ENCODE data around the gene MYH11.
"Not testable (repeated sequence)": the region's sequence is repeated elsewhere in the genome, so short reads cannot be mapped to it uniquely, and the experiment has no call there.

MYH11 gene

DNA sequence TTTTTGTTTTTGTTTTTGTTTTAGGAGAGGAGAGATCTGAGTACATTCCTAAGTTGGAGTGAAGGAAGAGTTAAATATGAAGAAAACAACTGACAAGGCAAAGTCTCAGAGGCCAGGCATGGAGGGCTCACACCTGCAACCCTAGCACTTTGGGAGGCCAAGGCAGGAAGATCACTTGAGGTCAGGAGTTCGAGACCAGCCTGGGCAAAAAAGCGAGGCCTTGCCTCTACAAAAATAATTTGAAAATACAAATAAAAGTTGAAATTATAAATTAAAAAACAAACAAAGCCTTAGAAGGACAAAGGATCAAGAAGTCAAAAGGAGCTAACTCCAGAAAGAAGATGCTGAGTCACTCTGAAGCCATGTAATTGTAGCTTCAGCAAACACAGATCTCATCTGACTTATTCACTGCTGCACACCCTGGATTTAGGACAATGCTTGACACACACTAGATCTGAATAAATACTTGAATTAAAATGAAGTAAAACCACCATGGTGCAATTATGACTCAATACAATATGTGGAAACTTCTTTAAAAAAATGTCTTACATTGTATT is 22.5 kb upstream of the MYH11 start:
- in situ Hi-C loops (cut with MboI; ENCODE audit: low sequenced_read_pairs): no loop called here

- in situ Hi-C loops (cut with MboI; ENCODE audit: low sequenced_read_pairs): no loop called here
Measured at GRCh38 chr16:15876503-15876902, 19.7 kb upstream of the MYH11 start.

GRCh38 chr16:15874745-15875314 is 18.0 kb upstream of the MYH11 start:
- in situ Hi-C loops (cut with MboI; ENCODE audit: low sequenced_read_pairs): no loop called here

- in situ Hi-C loops (cut with MboI; ENCODE audit: low sequenced_read_pairs): no loop called here
Measured at GRCh38 chr16:15873737-15874136, 16.9 kb upstream of the MYH11 start.

GRCh38 chr16:15873301-15873700 is 16.5 kb upstream of the MYH11 start:
- in situ Hi-C loops (cut with MboI; ENCODE audit: low sequenced_read_pairs): no loop called here

GRCh38 chr16:15870011-15870410 is 13.2 kb upstream of the MYH11 start:
- in situ Hi-C loops (cut with MboI; ENCODE audit: low sequenced_read_pairs): no loop called here

DNA sequence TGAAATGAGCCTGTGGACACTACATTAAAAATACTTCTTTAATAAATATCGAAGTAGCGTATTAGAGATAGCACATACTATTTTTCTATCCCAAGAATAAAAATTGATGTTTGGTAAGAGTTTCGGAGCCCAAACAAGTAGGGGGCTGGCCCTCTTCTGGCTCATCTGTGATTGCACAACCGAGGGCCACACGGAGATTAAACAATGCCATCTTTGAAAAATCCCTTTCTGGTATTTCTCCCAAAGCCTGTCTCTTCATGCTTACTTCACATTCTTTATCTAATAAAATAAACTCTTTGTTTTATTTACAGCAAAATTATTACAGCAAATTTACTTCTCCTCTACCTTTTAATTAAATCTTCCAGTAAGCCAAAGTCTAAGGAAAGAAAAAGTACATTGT is 9.6 kb upstream of the MYH11 start:
- in situ Hi-C loops (cut with MboI; ENCODE audit: low sequenced_read_pairs): no loop called here

- in situ Hi-C loops (cut with MboI; ENCODE audit: low sequenced_read_pairs): no loop called here
Measured at GRCh38 chr16:15865742-15866141, 8.9 kb upstream of the MYH11 start.

GRCh38 chr16:15864939-15865338 is 8.1 kb upstream of the MYH11 start:
- in situ Hi-C loops (cut with MboI; ENCODE audit: low sequenced_read_pairs): no loop called here

DNA sequence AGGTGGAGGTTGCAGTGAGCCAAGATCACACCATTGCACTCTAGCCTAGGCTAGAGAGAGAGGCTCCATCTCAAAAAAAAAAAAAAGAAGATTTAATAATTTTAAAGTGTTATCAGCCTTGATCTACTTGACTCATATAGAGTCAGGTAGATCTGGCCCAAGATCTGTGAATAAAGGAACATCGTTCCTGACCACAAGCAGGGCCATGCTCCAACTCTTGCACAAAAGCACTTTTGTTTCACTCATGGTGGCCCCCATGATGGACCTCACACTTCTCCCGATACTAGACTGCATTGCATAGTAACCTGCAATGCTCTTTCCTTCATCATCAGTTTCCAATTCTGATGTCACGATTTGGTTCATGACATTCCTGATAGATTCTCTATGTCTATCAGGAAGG is 5.2 kb upstream of the MYH11 start:
- in situ Hi-C loops (cut with MboI; ENCODE audit: low sequenced_read_pairs): no loop called here

- in situ Hi-C loops (cut with MboI; ENCODE audit: low sequenced_read_pairs): no loop called here
Measured at GRCh38 chr16:15858921-15859668, 2.3 kb upstream of the MYH11 start.

GRCh38 chr16:15857724-15858560 is 1.1 kb upstream of the MYH11 start:
- in situ Hi-C loops (cut with MboI; ENCODE audit: low sequenced_read_pairs): no loop called here

DNA sequence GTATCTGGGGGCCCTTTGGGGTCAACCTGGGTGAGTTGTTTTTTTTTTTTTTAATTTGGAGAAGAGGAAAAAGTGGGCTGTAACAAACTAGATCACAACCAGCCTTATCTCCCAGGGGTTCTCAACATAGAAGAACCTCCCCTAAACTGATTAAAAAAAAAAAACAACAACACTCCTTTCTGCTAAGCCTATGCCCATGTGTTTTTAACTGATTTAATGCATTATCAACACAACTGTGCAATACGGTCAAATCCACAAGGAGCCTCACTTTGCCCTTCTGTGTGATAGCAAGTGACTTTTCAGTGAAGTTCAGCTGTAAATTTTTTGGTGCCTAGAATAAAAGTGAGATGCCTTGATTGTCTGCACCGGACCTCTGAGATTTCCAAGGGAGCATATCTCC is 646 bp downstream of the MYH11 start:
- in situ Hi-C loops (cut with MboI; ENCODE audit: low sequenced_read_pairs): no loop called here

- in situ Hi-C loops (cut with MboI; ENCODE audit: low sequenced_read_pairs): no loop called here
Measured at GRCh38 chr16:15855704-15856003, 1.2 kb downstream of the MYH11 start.

DNA sequence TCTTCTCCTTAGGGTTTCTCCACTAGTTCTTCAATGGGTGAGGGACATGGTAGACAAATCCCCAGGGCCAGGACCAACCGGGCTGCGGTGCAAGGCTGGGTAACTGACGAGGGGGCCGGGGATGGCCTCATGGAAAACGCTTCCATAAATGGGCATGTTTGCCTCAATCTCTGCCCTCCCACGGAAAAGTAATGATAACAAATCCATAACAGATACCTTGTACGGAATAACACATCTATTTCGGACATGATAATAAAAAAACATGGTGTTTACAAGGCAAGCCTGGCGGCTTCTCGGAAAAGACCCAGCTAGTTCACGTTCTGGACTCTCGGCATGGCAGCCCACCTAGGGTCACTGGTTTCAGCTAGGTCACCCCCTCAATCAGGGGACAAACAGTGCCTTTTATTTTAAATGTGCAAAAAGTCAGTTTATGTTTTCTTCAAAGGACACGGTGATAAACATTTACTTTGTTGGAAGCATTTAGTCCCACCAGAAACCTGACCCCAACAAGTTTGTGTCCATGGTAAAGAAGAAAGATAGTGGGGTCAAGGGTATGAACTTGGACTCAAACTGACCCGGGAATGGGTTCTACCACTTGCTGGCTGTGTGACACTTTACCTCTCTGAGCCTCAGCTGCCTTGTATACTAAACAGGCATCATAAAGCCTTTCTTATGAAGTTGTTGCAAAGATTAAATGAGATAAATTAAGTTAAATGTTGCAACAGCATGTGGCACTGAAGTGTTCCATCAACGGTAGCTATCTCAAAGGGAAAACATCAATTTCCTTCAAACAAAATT is 1.7 kb downstream of the MYH11 start:
- in situ Hi-C loops (cut with MboI; ENCODE audit: low sequenced_read_pairs): no loop called here

DNA sequence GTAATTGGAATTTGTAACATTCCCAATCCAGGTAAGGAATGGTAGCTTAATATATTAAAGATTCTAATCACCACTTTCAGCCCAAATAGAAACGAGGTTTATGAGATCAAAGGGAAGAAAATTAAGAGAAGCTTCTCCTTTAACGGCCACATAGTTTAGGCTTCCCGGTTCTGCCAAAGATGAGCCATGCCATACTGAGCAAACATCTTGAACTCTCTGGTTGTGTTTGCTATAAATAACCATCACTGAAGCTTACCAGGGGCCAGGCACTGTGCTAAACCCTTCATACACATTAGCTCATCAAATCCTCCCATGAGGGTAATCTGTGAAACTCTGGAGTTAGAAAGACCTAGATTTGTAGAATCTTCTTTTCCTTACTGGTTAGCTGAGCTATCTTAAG is 2.8 kb downstream of the MYH11 start:
- in situ Hi-C loops (cut with MboI; ENCODE audit: low sequenced_read_pairs): no loop called here

DNA sequence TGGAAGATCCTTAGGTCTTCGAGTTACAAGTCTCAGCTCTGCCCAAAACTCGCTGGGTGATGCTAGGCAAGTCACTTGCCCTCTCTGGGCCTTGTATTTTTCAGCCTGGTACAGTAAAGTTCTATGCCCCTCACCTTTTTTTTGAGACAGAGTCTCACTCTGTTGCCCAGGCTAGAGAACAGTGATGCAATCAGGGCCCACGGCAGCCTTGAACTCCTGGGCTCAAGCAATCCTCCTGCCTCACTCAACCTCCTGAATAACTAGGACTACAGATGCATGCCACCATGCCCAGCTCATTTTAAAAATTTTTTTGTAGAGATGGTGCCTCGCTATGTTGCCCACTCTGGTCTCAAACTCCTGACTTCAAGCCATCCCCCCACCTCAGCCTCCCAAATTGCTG is 3.8 kb downstream of the MYH11 start:
- in situ Hi-C loops (cut with MboI; ENCODE audit: low sequenced_read_pairs): no loop called here

DNA sequence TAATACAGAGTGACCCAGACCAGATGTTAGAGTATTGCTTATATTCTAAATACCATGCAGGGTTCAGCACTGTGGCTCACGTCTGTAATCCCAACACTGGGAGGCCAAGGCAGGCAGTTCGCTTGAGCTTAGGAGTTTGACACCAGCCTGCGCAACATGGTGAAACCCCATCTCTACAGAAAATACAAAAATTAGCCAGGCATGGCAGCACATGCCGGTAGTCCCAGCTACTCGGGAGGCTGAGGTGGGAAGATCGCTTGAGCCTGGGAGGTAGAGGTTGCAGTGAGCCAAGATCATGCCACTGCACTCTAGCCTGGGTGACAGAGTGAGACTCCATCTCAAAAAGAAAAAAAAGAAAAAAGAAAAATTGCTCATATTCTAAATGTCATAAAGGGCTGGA is 6.3 kb downstream of the MYH11 start:
- in situ Hi-C loops (cut with MboI; ENCODE audit: low sequenced_read_pairs): not testable (repeated sequence)

- in situ Hi-C loops (cut with MboI; ENCODE audit: low sequenced_read_pairs): no loop called here
Measured at GRCh38 chr16:15849209-15849981, 7.4 kb downstream of the MYH11 start.

DNA sequence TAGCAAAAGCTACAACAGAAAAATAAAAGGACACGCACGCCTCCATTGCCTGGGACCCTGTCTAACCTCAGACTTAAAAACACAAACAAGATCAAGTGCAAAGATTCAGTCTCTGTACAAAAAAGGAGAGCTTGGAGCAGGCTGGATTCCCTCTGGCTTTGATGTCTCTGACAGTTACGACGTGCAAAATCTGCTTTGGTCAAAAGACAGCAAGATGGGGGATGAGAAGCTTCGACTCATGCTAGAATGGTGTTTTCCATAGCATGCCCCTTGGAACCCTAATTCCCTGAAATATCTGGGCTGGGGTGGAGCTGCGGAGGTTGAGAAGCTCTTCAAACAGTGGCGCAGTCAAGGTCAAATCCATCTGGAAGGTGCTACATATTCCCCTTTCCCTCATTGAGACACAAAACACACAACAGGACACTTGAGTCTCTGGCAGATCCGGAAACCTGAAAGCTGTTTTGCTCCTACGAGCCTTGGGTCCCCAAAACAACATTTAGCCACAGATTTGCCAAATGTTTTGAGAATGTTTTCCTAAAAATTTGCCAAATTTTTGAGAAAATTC is 9.1 kb downstream of the MYH11 start:
- in situ Hi-C loops (cut with MboI; ENCODE audit: low sequenced_read_pairs): no loop called here

Data from hTERT RPE-1 (cell line).